HUES6 (cell line): ENCODE results near the gene DYNLT5.
"Not testable (repeated sequence)": the region's sequence is repeated elsewhere in the genome, so short reads cannot be mapped to it uniquely, and the experiment has no call there.

Experiments
- H3K27ac ChIP-seq: 2 replicates; pipeline ENCODE4 v1.7.0; 2013; ENCODE audit warnings: low read depth, mild to moderate bottlenecking, low read length, inconsistent platforms
- H3K27me3 ChIP-seq: 2 replicates; pipeline ENCODE4 v1.6.1; 2013; ENCODE audit warnings: low read length; ENCODE audit not compliant: control insufficient read depth, insufficient read depth
- H3K36me3 ChIP-seq: 2 replicates; pipeline ENCODE4 v1.6.1; 2013; ENCODE audit warnings: low read length; ENCODE audit not compliant: control insufficient read depth, insufficient read depth
- H3K4me1 ChIP-seq: 2 replicates; pipeline ENCODE4 v1.6.1; 2013; ENCODE audit warnings: low read length; ENCODE audit not compliant: control insufficient read depth, insufficient read depth
- H3K4me3 ChIP-seq: 2 replicates; pipeline ENCODE4 v1.5.1; 2013; ENCODE audit warnings: low read depth, low read length
- H3K9ac ChIP-seq: one replicate; pipeline ENCODE4 v1.6.1; 2013; ENCODE audit warnings: mild to moderate bottlenecking, low read length
- H3K9me3 ChIP-seq: 2 replicates; pipeline ENCODE4 v1.6.1; 2013; ENCODE audit warnings: low read depth, low read length; ENCODE audit not compliant: control insufficient read depth, insufficient read depth

DYNLT5 gene

GRCh38 chr1:66729523-66729922 lies 22.7 kb upstream of the DYNLT5 start:
- Histone ChIP-seq H3K9ac (no peak overlapping the region), H3K36me3 (no peaks in the 10 kb centered on the region), H3K4me3 (no peak overlapping the region), H3K27ac (no peak overlapping the region), H3K9me3 (no peaks in the 10 kb centered on the region), H3K27me3 (no peaks in the 10 kb centered on the region), H3K4me1 (peaks cover 3% of the 10 kb centered on the region; the same call in 1 of the 2 replicates)

GRCh38 chr1:66730462-66730861 lies 21.8 kb upstream of the DYNLT5 start:
- no peaks in the 10 kb centered on the region for H3K27me3 ChIP-seq
- H3K4me1 ChIP-seq: peaks cover 3% of the 10 kb centered on the region; the same call in 1 of the 2 replicates
- no peak overlapping the region for H3K9ac ChIP-seq
- H3K9me3 ChIP-seq: no peaks in the 10 kb centered on the region
- no peak overlapping the region for H3K4me3 ChIP-seq
- H3K27ac ChIP-seq: no peak overlapping the region
- no peaks in the 10 kb centered on the region for H3K36me3 ChIP-seq

- Histone ChIP-seq H3K4me3 (no peak overlapping the region), H3K36me3 (no peaks in the 10 kb centered on the region), H3K27ac (no peak overlapping the region), H3K27me3 (no peaks in the 10 kb centered on the region), H3K9me3 (no peaks in the 10 kb centered on the region), H3K4me1 (no peaks in the 10 kb centered on the region), H3K9ac (no peak overlapping the region)
These were observed 20.9 kb upstream of the DYNLT5 start for GRCh38 chr1:66731170-66731865.

DNA sequence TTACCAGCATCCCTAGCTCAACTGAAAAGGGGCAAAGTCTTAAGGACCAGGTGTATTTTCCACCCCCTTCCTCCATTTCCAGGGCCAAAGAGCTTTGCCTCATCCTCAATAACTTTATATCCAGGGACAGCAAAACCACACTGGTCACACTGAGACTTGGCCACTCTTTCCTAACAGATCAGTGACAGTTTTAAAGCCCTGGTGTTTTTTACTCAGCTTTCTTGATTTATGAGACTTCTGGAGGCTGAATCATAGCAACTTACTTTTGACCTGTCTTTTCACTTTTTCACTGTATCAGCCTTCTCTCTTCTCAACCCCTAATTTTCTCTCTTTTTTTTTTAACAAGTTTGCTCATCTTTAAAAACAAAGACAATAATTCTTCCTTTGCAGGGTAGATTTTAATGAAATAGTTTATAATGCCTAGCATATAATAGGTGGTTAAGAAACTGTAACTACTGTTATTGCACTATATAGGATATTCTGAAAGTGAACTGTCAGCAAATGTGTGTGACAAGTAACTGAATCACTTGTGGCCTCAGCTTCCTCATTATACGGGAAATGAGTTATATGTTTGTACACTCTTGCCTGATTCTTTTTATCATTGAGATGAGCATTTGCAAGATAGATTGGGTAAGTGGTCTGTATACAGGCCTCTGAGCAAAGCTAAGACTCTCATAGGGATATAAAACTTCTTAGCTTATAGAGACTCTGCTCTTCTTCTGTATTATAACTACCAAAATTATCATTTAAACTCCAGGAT lies 19.7 kb upstream of the DYNLT5 start:
- Histone ChIP-seq H3K27ac (no peak overlapping the region), H3K4me3 (no peak overlapping the region), H3K36me3 (no peaks in the 10 kb centered on the region), H3K4me1 (no peaks in the 10 kb centered on the region), H3K9ac (no peak overlapping the region), H3K27me3 (no peaks in the 10 kb centered on the region), H3K9me3 (no peaks in the 10 kb centered on the region)

GRCh38 chr1:66733348-66734017 lies 18.8 kb upstream of the DYNLT5 start:
- no peaks in the 10 kb centered on the region for H3K36me3 ChIP-seq
- no peak overlapping the region for H3K9ac ChIP-seq
- H3K9me3 ChIP-seq: no peaks in the 10 kb centered on the region
- H3K27ac ChIP-seq: no peak overlapping the region
- no peaks in the 10 kb centered on the region for H3K4me1 ChIP-seq
- H3K4me3 ChIP-seq: no peak overlapping the region
- H3K27me3 ChIP-seq: no peaks in the 10 kb centered on the region

- not testable (repeated sequence) for H3K4me1 ChIP-seq, H3K4me3 ChIP-seq
These were observed 17.7 kb upstream of the DYNLT5 start for GRCh38 chr1:66734531-66734930.

GRCh38 chr1:66737836-66738235 lies 14.4 kb upstream of the DYNLT5 start:
- H3K27me3 ChIP-seq: no peaks in the 10 kb centered on the region
- H3K4me1 ChIP-seq: peaks cover 3% of the 10 kb centered on the region; the same call in 1 of the 2 replicates
- no peak overlapping the region for H3K9ac ChIP-seq
- no peaks in the 10 kb centered on the region for H3K9me3 ChIP-seq
- H3K27ac ChIP-seq: no peak overlapping the region
- no peaks in the 10 kb centered on the region for H3K36me3 ChIP-seq
- H3K4me3 ChIP-seq: no peak overlapping the region

More at GRCh38 chr1:66734531-66734930, 17.7 kb upstream of the DYNLT5 start:
- not testable (repeated sequence) for H3K9ac ChIP-seq, H3K36me3 ChIP-seq, H3K27me3 ChIP-seq, H3K27ac ChIP-seq, H3K9me3 ChIP-seq

GRCh38 chr1:66739401-66740157 lies 12.7 kb upstream of the DYNLT5 start:
- Histone ChIP-seq H3K27me3 (no peaks in the 10 kb centered on the region), H3K4me1 (peaks cover 3% of the 10 kb centered on the region; the same call in 1 of the 2 replicates), H3K27ac (no peak overlapping the region), H3K36me3 (no peaks in the 10 kb centered on the region), H3K4me3 (no peak overlapping the region), H3K9ac (no peak overlapping the region), H3K9me3 (no peaks in the 10 kb centered on the region)

GRCh38 chr1:66745451-66745850 lies 6.8 kb upstream of the DYNLT5 start:
- Histone ChIP-seq H3K36me3 (no peaks in the 10 kb centered on the region), H3K9ac (no peak overlapping the region), H3K27me3 (no peaks in the 10 kb centered on the region), H3K9me3 (no peaks in the 10 kb centered on the region), H3K4me1 (no peaks in the 10 kb centered on the region), H3K4me3 (no peak overlapping the region), H3K27ac (no peak overlapping the region)

- H3K9ac ChIP-seq: no peak overlapping the region
- no peak overlapping the region for H3K27ac ChIP-seq
- peaks cover 4% of the 10 kb centered on the region; the same call in 1 of the 2 replicates for H3K4me1 ChIP-seq
These were observed 4.8 kb upstream of the DYNLT5 start for GRCh38 chr1:66747501-66747900.

More at GRCh38 chr1:66747501-66747900, 4.8 kb upstream of the DYNLT5 start:
- Histone ChIP-seq H3K4me3 (no peak overlapping the region), H3K36me3 (no peaks in the 10 kb centered on the region), H3K9me3 (no peaks in the 10 kb centered on the region), H3K27me3 (peaks cover 16% of the 10 kb centered on the region)
